Mesendoderm (in vitro differentiated cells): Measurements from ENCODE around the gene AFAP1L1.

Experiments used
- DNase-seq: peaks from one replicate; pipeline ENCODE4 v3.0.0; 2013
- H2AK5ac ChIP-seq: 2 replicates; pipeline ENCODE4 v1.6.1; 2013; ENCODE audit warnings: low read length, inconsistent platforms
- H2BK120ac ChIP-seq: 2 replicates; pipeline ENCODE4 v1.6.1; 2013; ENCODE audit warnings: low read depth, mild to moderate bottlenecking, low read length, moderate library complexity, mixed read lengths
- H2BK15ac ChIP-seq: replicated peaks from 2 replicates; pipeline ENCODE4 v1.6.1; 2013; ENCODE audit warnings: low read depth, mild to moderate bottlenecking, moderate library complexity
- H2BK5ac ChIP-seq: 2 replicates; pipeline ENCODE4 v1.6.1; 2013; ENCODE audit warnings: low read length, inconsistent platforms
- H3K18ac ChIP-seq: 2 replicates; pipeline ENCODE4 v1.6.1; 2013; ENCODE audit warnings: mild to moderate bottlenecking, low read length, mixed read lengths
- H3K23ac ChIP-seq: one replicate; pipeline ENCODE4 v1.6.1; 2013; ENCODE audit warnings: low read length
- H3K27ac ChIP-seq: 2 replicates; pipeline ENCODE4 v1.5.1; 2013; ENCODE audit warnings: low read depth, mild to moderate bottlenecking, inconsistent platforms, low read length, moderate library complexity
- H3K27me3 ChIP-seq: 2 replicates; pipeline ENCODE4 v1.6.1; 2013; ENCODE audit warnings: low read length, control low read depth, mild to moderate bottlenecking, inconsistent platforms; ENCODE audit not compliant: insufficient read depth, poor library complexity
- H3K36me3 ChIP-seq: 2 replicates; pipeline ENCODE4 v1.6.1; 2013; ENCODE audit warnings: low read length, inconsistent platforms; ENCODE audit not compliant: control insufficient read depth, insufficient read depth
- H3K4ac ChIP-seq: one replicate; pipeline ENCODE4 v1.6.1; 2013; ENCODE audit warnings: low read depth, mild to moderate bottlenecking, low read length, moderate library complexity
- H3K4me1 ChIP-seq: 2 replicates; pipeline ENCODE4 v1.6.1; 2013; ENCODE audit warnings: low read depth, low read length, inconsistent platforms; ENCODE audit not compliant: control insufficient read depth
- H3K4me2 ChIP-seq: 2 replicates; pipeline ENCODE4 v1.6.1; 2013; ENCODE audit warnings: low read length
- H3K4me3 ChIP-seq: 2 replicates; pipeline ENCODE4 v1.5.1; 2013; ENCODE audit warnings: mild to moderate bottlenecking, low read length
- H3K56ac ChIP-seq: one replicate; pipeline ENCODE4 v1.6.1; 2013; ENCODE audit warnings: low read length
- H3K79me1 ChIP-seq: 2 replicates; pipeline ENCODE4 v1.6.1; 2013; ENCODE audit warnings: low read length, inconsistent platforms
- H3K79me2 ChIP-seq: 2 replicates; pipeline ENCODE4 v1.6.1; 2013; ENCODE audit warnings: mild to moderate bottlenecking, low read length; ENCODE audit not compliant: control insufficient read depth, insufficient read depth
- H3K9ac ChIP-seq: 2 replicates; pipeline ENCODE4 v1.6.1; 2013; ENCODE audit warnings: low read length, inconsistent platforms
- H4K5ac ChIP-seq: one replicate; pipeline ENCODE4 v1.6.1; 2013; ENCODE audit warnings: low read length
- H4K8ac ChIP-seq: one replicate; pipeline ENCODE4 v1.6.1; 2013; ENCODE audit warnings: low read depth, mild to moderate bottlenecking, control low read depth, low read length, moderate library complexity
- WGBS: extraction: QIAGEN DNeasy Blood & Tissue Kit; methylation state at CpG from one replicate; pipeline ENCODE4 v1.1.7; 2013; ENCODE audit warnings: low lambda C conversion rate, missing lambda C conversion rate; ENCODE audit not compliant: insufficient coverage; ENCODE audit errors: extremely low coverage; 5-methylcytosine and 5-hydroxymethylcytosine counted together

AFAP1L1 gene

DNA sequence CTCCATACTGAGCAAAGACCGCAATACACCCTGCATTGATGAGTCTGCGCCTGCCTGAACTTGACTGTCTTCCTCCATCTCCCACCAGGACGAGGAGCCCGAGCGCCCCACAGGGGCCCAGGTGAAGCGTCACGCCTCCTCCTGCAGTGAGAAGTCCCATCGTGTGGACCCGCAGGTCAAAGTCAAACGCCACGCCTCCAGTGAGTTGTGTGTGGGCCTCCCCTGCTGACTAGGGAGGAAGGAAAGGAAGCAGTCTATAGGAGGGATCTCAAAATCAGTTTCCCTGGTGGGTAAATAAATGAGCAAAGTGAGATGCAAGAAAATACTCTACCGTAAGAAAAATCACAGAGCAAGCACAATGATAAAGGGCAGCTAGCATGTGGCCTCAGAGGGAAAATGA, 50.9 kb downstream of the AFAP1L1 start:
- Histone ChIP-seq H3K36me3 (no peaks in the 10 kb centered on the region), H3K27me3 (no peaks in the 10 kb centered on the region), H3K79me1 (no peaks in the 10 kb centered on the region), H3K79me2 (no peaks in the 10 kb centered on the region), H4K5ac (no peak overlapping the region), H3K23ac (no peak overlapping the region), H2BK15ac (no peak overlapping the region), H2BK5ac (no peak overlapping the region), H3K4ac (no peak overlapping the region), H4K8ac (no peak overlapping the region), H3K18ac (no peak overlapping the region), H3K56ac (no peak overlapping the region), H2BK120ac (no peak overlapping the region), H3K4me1 (no peaks in the 10 kb centered on the region), H3K27ac (no peak overlapping the region), H2AK5ac (no peak overlapping the region), H3K4me2 (no peak overlapping the region), H3K9ac (no peak overlapping the region), H3K4me3 (no peak overlapping the region)
- DNase-seq = no peak
- WGBS = no CpG with 5 or more reads among the region's 12 CpGs

DNA sequence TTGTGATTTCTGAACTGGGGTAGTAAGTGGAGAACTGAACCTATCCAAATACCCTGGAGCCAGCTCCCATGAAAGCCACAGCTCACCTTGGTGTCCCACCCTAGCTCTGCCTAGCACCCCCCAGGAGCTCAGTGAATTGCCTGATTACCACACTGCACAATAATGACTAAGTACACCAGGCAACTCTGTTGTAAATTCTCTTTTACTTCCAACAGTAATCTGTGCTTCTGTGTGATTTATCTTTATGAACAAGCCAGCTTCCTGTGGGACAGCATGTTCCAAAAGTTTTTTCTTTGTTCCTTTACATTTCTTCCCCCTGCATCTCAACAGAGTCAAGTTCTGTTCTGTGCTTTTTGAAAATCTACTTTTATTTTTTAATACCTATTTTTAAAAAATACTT, 51.6 kb downstream of the AFAP1L1 start:
- no peak overlapping the region for H3K4me2 ChIP-seq
- no peak overlapping the region for H2BK5ac ChIP-seq
- no peak overlapping the region for H3K23ac ChIP-seq
- H3K4me1 ChIP-seq = no peaks in the 10 kb centered on the region
- DNase-seq = no peak
- H4K8ac ChIP-seq = no peak overlapping the region
- no peak overlapping the region for H2AK5ac ChIP-seq
- no peaks in the 10 kb centered on the region for H3K27me3 ChIP-seq
- no peak overlapping the region for H3K4ac ChIP-seq
- H4K5ac ChIP-seq = no peak overlapping the region
- no peak overlapping the region for H2BK15ac ChIP-seq
- no peak overlapping the region for H2BK120ac ChIP-seq
- no peak overlapping the region for H3K9ac ChIP-seq
- H3K4me3 ChIP-seq = no peak overlapping the region
- no peaks in the 10 kb centered on the region for H3K79me1 ChIP-seq
- H3K56ac ChIP-seq = no peak overlapping the region
- no peak overlapping the region for H3K27ac ChIP-seq
- H3K18ac ChIP-seq = no peak overlapping the region
- no peaks in the 10 kb centered on the region for H3K79me2 ChIP-seq
- H3K36me3 ChIP-seq = no peaks in the 10 kb centered on the region

DNA sequence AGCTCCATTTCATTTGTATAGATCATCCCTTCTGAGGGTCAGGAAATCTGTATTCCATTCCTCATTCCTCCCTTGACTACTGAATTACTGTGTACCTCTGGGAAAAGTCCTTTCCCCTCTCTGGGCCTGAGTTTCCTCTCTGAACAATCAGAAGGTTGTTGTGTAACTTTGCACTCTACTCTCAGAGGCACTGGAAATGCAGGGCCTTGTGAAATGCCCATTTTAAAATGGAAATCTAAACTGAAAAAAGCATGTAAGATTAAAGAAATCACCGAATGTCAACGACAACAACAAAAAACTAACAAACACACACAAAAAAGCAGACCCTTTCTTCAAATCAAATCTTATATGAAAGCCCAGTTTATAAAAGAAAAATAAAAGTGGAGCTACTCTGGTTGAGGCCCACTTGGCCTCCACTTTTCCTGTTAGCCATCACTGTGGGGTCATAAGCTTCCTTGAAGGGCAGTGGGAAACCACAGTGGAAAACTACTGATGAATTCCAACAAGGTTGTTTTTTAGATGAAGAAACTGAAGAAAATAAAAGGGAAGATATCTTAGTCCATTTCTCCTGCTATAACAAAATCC, 52.1 kb downstream of the AFAP1L1 start:
- no peak overlapping the region for H2AK5ac ChIP-seq
- no peak overlapping the region for H3K27ac ChIP-seq
- no peak overlapping the region for H3K23ac ChIP-seq
- H3K4me3 ChIP-seq = no peak overlapping the region
- DNase-seq = no peak
- H3K4ac ChIP-seq = no peak overlapping the region
- H2BK5ac ChIP-seq = no peak overlapping the region
- H2BK15ac ChIP-seq = no peak overlapping the region
- H3K9ac ChIP-seq = no peak overlapping the region
- no peaks in the 10 kb centered on the region for H3K4me1 ChIP-seq
- no peaks in the 10 kb centered on the region for H3K27me3 ChIP-seq
- no peak overlapping the region for H2BK120ac ChIP-seq
- H3K18ac ChIP-seq = no peak overlapping the region
- H4K5ac ChIP-seq = no peak overlapping the region
- no peaks in the 10 kb centered on the region for H3K79me2 ChIP-seq
- no peak overlapping the region for H4K8ac ChIP-seq
- no peak overlapping the region for H3K56ac ChIP-seq
- whole genome bisulfite sequencing = 100% methylated on average over 2 of the region's 2 CpGs
- H3K4me2 ChIP-seq = no peak overlapping the region
- H3K79me1 ChIP-seq = no peaks in the 10 kb centered on the region
- H3K36me3 ChIP-seq = no peaks in the 10 kb centered on the region

DNA sequence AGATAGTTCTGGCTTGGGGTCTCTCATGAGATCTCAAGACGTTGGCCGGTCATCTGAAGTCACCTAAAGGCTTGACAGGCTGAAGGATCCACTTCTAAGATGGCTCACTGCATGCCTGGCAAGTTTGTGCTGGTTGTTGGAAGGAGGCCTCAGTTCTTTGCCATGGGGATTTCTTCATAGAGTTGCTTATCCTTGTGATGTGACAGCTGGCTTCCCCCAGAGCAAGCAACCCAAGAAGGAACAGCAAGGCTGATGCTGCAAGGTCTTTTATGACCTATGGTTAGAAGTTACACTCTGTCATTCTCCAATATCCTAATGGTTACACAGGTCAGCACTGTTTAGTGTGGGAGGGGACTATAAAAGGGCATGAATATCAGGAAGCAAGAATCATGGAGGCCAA, 53.0 kb downstream of the AFAP1L1 start:
- no peak overlapping the region for H4K8ac ChIP-seq
- no peak overlapping the region for H2AK5ac ChIP-seq
- H3K18ac ChIP-seq = no peak overlapping the region
- H3K27me3 ChIP-seq = no peaks in the 10 kb centered on the region
- no peak overlapping the region for H3K9ac ChIP-seq
- no peak overlapping the region for H2BK15ac ChIP-seq
- H4K5ac ChIP-seq = no peak overlapping the region
- H2BK120ac ChIP-seq = no peak overlapping the region
- no peak overlapping the region for H2BK5ac ChIP-seq
- no peak overlapping the region for H3K4ac ChIP-seq
- no peak overlapping the region for H3K23ac ChIP-seq
- WGBS = no CpG with 5 or more reads among the region's 2 CpGs
- no peak overlapping the region for H3K27ac ChIP-seq
- DNase-seq = no peak
- no peaks in the 10 kb centered on the region for H3K79me1 ChIP-seq
- no peaks in the 10 kb centered on the region for H3K79me2 ChIP-seq
- H3K4me3 ChIP-seq = no peak overlapping the region
- no peaks in the 10 kb centered on the region for H3K4me1 ChIP-seq
- no peak overlapping the region for H3K4me2 ChIP-seq
- H3K36me3 ChIP-seq = no peaks in the 10 kb centered on the region
- H3K56ac ChIP-seq = no peak overlapping the region

DNA sequence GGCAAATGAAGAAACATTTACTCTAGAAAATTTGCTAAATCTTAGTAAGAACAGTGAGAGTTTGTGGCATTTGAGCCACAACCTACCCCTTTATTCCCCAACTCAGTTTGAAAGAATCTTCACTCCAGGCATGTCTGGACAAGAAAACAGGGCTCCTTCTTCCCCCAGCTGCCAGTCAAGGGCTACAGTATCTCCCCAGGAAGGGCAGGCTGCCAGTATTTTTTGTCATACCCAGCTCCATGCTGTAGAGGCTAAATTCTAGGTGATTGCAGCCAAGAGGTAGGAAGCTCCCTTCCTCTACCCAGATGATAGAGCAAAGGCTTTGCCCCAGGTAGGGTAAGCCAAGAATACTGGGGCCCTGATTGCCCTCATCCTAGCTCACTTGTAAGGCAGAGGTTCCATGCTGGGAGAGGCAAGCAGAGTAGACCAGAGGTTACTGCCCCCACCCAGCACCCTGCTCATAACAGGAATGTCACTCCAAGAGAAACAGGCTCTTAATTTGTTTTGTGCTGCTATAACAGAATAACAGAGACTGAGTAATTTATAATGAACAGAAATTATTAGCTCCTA, 53.6 kb downstream of the AFAP1L1 start:
- H2AK5ac ChIP-seq = no peak overlapping the region
- H3K23ac ChIP-seq = no peak overlapping the region
- H3K27ac ChIP-seq = no peak overlapping the region
- H4K8ac ChIP-seq = no peak overlapping the region
- H4K5ac ChIP-seq = no peak overlapping the region
- no peak overlapping the region for H2BK5ac ChIP-seq
- no peak overlapping the region for H3K56ac ChIP-seq
- H3K18ac ChIP-seq = no peak overlapping the region
- no peak overlapping the region for H3K4me3 ChIP-seq
- H3K36me3 ChIP-seq = no peaks in the 10 kb centered on the region
- H3K4me1 ChIP-seq = no peaks in the 10 kb centered on the region
- H3K4me2 ChIP-seq = no peak overlapping the region
- no peak overlapping the region for H3K4ac ChIP-seq
- no peaks in the 10 kb centered on the region for H3K79me1 ChIP-seq
- no peak overlapping the region for H2BK120ac ChIP-seq
- no peak for DNase-seq
- H2BK15ac ChIP-seq = no peak overlapping the region
- no peaks in the 10 kb centered on the region for H3K79me2 ChIP-seq
- no peak overlapping the region for H3K9ac ChIP-seq
- H3K27me3 ChIP-seq = no peaks in the 10 kb centered on the region

DNA sequence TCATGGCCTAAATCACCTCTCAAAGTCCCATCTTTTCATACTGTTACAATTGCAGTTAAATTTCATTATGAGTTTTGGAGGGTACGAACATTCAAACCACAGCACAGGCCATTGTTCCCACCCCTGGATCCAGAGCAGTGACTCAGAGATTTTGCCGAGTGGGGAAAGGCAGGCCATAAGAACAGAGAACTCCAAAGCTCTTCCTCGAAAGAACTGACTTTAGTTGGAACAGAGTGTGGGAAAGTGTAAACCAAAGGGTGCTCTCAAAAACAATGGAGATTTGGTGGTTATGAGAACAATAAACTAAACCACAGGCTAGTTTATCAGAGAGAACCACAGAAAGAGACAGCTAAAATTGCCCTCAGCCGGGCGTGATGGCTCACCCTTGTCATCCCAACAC, 54.2 kb downstream of the AFAP1L1 start:
- no peak overlapping the region for H2BK120ac ChIP-seq
- H3K4me2 ChIP-seq = no peak overlapping the region
- H3K4me1 ChIP-seq = no peaks in the 10 kb centered on the region
- H4K5ac ChIP-seq = no peak overlapping the region
- no peaks in the 10 kb centered on the region for H3K36me3 ChIP-seq
- H3K9ac ChIP-seq = no peak overlapping the region
- H2AK5ac ChIP-seq = no peak overlapping the region
- no peak overlapping the region for H3K18ac ChIP-seq
- no peak overlapping the region for H2BK5ac ChIP-seq
- H3K4ac ChIP-seq = no peak overlapping the region
- H3K27ac ChIP-seq = no peak overlapping the region
- no peak overlapping the region for H3K56ac ChIP-seq
- DNase-seq = no peak
- H3K23ac ChIP-seq = peak overlapping the region; percentile 45
- WGBS = no CpG with 5 or more reads among the region's 5 CpGs
- no peaks in the 10 kb centered on the region for H3K79me2 ChIP-seq
- no peaks in the 10 kb centered on the region for H3K79me1 ChIP-seq
- H2BK15ac ChIP-seq = no peak overlapping the region
- H4K8ac ChIP-seq = no peak overlapping the region
- H3K27me3 ChIP-seq = no peaks in the 10 kb centered on the region
- H3K4me3 ChIP-seq = no peak overlapping the region
